Glomerular endothelial cell (primary cell): ENCODE data around the gene DRC3. TPM values are rescaled to one million over a fixed set of nuclear protein-coding genes. Genes with fewer than 3 reads are reported as not detected.
"Not testable (repeated sequence)": the region's sequence is repeated elsewhere in the genome, so short reads cannot be mapped to it uniquely, and the experiment has no call there.

Experiments
- DNase-seq: peaks from one replicate; pipeline ENCODE4 v3.0.0-alpha.2; 2011; ENCODE audit warnings: low read depth, low spot score; ENCODE audit errors: extremely low read depth
- total RNA-seq: library from RNA; depleted of rRNA; stranded (reverse); fragments of >200 nt; gene quantifications from 2 replicates; pipeline ENCODE4 v1.2.3, GENCODE V29; 2015

The DRC3 gene
- total RNA-seq, 1 donor from 2014 or later, result 0.47 TPM

DNA sequence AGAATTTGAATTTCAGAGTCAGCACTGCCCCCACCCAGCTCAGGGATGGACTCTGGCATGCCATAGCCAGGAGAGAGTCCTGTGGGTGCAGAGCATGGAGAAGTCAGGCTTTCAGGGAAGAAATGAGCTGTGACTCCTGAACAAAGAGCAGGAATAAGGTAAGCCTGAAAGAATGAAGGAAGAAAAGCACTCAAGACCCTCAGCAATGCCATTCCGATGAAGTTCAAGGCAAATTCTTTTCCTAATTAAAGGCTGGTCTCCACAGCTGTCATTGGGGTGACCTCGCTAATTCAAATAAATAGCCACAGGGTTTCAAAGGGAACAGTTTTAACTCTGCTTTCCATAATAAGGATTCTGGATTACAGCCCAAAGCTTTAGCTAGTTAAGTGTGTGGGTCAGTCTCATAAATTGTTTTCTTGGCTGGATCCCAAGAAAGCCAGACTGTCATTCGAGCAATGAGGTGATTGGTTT is 32.2 kb upstream of the DRC3 start:
- no peak for DNase-seq

GRCh38 chr17:17941015-17941414 is 31.6 kb upstream of the DRC3 start:
- DNase-seq, result no peak

GRCh38 chr17:17942846-17943245 is 29.8 kb upstream of the DRC3 start:
- DNase-seq, result no peak

GRCh38 chr17:17943281-17943984 is 29.2 kb upstream of the DRC3 start:
- DNase-seq, result no peak

- DNase-seq, result no peak
Measured at GRCh38 chr17:17944242-17944641, 28.4 kb upstream of the DRC3 start.

DNA sequence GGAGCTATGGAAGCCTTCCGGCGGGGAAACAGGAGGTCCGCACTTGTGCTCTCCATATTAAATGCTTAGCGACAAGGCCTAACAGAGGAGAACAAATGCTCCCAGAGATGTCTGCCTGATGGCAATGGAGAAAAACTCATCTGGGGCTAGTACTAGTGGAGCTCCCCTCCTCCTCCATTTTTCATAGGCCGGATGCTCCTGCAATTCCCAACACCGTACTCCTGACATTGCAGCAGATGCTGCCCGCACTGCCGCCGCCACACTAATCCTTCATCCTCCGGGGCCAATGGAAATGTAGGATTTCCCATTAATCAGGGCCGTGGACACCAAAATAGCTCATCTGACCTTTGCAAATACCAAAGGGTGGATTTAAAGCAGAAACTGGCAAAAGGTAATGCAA is 27.9 kb upstream of the DRC3 start:
- no peak for DNase-seq

- no peak for DNase-seq
Measured at GRCh38 chr17:17946093-17946492, 26.6 kb upstream of the DRC3 start.

GRCh38 chr17:17947309-17947708 is 25.4 kb upstream of the DRC3 start:
- DNase-seq, result no peak

DNA sequence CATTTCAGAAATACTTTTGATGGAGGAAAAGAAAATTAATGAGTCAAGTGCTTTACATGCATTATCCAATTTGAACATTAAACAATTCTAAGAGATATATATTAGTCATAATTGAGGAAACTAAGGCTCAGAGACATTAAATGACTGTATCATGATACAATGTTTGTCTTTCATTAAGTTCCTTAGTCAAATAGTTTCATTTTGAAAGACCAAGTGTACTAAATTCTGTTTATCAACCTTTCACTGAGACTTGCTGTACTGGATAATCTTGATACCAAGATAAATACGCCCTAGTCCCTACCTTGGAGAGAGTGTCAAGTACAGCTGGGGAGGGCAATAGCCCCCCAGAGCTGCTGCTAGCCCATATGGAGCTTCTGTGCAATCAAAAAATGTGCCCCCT is 24.7 kb upstream of the DRC3 start:
- no peak for DNase-seq

GRCh38 chr17:17950347-17950746 is 22.3 kb upstream of the DRC3 start:
- no peak for DNase-seq

DNA sequence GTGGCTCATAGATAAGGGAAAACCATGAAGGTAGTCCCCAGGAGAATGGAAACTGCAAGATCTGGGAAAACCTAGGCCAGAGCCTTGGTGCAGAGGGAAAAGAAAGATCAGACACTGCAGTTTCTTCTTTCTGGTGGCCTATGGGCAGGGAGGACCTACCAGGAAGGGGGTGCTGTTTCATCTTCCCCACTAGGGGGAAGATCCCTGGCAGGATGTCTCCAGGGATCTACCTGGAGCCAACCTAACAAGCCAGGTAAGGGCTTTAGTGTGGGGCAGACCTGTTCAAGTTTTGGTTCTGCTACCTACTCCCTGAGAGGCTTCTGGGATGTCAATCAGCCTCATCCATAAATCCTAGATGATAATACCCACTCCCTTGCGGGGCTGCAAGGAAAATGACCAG is 21.9 kb upstream of the DRC3 start:
- no peak for DNase-seq

GRCh38 chr17:17951524-17951923 is 21.1 kb upstream of the DRC3 start:
- no peak for DNase-seq

GRCh38 chr17:17952691-17953090 is 20.0 kb upstream of the DRC3 start:
- DNase-seq, result no peak

DNA sequence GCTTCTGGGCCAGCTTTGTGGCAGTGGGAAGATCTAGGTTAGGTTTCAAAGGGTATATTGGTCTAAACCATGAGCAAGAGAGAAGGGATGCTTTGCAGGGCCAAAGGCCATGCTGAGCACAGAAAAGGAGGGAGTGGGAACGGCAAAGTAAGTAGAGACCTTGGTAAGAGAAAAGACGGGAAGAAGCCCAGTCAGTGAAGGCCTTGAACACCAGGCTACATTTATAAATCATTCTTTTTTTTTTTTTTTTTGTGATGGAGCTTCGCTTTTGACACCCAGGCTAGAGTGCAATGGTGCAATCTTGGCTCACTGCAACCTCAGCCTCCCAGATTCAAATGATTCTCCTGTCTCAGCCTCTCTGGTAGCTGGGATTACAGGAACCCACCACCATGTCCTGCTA is 18.6 kb upstream of the DRC3 start:
- DNase-seq, result no peak

- not testable (repeated sequence) for DNase-seq
Measured at GRCh38 chr17:17955790-17956341, 16.8 kb upstream of the DRC3 start.

DNA sequence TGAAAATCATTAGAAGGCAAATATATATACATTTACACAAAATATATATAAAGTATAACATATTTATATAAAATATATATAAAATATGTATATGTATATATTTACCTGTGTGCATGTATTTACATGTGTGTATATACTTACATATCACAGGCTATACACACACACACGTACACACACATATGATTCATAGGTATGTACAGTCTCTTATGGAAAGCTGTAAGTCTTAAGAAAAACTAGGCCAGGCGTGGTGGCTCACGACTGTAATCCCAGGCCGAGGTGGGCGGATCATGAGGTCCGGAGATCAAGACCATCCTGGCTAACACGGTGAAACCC is 15.1 kb upstream of the DRC3 start:
- no peak for DNase-seq

DNA sequence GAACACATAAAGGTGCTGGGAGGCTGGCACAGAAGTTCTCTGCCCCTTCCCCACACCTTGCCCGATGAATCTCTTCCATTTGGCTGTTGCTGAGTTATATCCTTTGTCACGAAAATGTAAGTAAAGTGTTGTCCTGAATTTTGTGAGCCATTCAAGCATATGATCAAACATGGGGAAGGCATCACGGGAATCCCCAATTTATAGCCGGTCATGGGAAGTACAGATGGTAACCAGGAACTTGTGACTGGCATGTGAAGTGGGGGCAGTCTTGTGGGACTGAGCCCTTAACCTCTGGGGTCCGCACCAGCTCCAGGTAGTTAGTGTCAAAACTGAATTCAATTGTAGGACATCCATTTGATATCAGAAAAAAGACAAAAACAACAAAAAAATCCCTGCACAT is 13.7 kb upstream of the DRC3 start:
- no peak for DNase-seq

GRCh38 chr17:17959520-17960361 is 12.9 kb upstream of the DRC3 start:
- DNase-seq, result no peak

GRCh38 chr17:17960500-17961030 is 12.1 kb upstream of the DRC3 start:
- DNase-seq, result no peak

DNA sequence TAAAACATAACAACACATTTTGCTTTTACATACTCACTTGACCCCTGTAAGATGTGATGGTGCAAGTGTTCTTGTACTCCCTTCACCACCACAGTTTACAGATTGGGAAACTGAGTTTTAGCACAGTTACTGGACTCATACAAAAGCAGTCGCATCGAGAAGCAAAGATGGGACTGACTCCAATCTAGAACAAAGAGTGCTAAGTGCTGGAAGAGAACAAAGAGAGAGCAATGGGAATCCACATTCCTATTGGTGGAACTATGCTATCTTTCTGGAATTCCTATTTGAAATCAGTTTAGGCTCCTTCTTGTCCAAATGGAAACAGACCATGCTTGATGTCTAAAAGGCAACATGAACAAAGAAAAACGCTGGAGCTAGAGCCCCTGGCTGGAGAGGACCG is 9.6 kb upstream of the DRC3 start:
- DNase-seq, result no peak

DNA sequence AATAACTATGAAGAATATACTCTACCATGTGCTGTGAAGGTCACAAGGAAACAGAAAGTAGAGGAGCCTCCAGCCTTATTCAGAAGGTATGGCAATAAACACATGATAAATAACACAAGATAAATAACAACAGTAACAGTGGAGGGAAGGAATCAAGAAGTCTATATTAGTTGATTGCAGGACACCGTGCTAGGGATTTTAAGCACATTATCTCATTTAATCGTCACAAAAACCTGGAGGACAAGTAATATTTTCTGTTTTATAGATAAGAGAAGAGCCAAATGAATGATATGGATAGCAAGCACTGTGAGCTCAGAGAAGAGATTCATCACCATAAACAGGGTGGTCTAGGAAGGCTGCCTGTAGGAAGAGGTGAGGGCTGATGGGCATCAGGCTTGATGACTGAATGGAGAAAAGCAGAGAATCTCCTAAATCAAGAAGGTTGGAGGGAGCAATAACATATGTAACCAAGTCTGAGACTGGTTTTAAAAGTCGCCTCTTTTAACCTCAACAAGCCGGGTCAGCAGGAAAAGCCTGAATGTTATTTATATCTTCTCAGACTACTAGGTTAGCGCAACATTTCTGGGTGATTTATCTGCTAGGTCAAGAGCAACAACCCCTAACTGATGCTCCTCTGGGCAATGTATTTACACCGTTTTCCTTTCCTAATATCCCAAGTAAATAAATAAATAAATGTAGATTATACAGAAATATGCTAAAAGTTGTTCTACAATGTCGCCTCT is 8.8 kb upstream of the DRC3 start:
- DNase-seq, result no peak
